ENCODE data around the gene ERCC8.
A peak's percentile ranks its signal among the peaks of the same experiment; 100 is the strongest.

ERCC8 gene

GRCh38 chr5:60944904-60945812 is at the start of gene ERCC8, which contains the start of gene NDUFAF2 (continued):
- peak; percentile 51 for TF ChIP-seq ZBTB11 (tag by site-specific recombination; conservative IDR thresholded peaks at IDR 0.05; ENCODE audit: low read depth)
- no peak for TF ChIP-seq ZNF670 (tag by site-specific recombination; IDR thresholded peaks at IDR 0.05; ENCODE audit: low read depth)
- TF ChIP-seq ZNF785 (tag by site-specific recombination; IDR thresholded peaks at IDR 0.05) = no peak
- TF ChIP-seq PRDM10 (tag by site-specific recombination; IDR thresholded peaks at IDR 0.05) = 0 out of 2 replicates have a peak, but pooled peaks have one; percentile 44
- no peak for TF ChIP-seq ZNF433 (tag by site-specific recombination; IDR thresholded peaks at IDR 0.05; ENCODE audit: low read depth)
- TF ChIP-seq KLF16 (tag by site-specific recombination; IDR thresholded peaks at IDR 0.05) = no peak
- no peak for TF ChIP-seq BCL11A (tag by site-specific recombination; IDR thresholded peaks at IDR 0.05; ENCODE audit: low read depth)
- 0 out of 2 replicates have a peak, but pooled peaks have one; percentile 39 for TF ChIP-seq GLIS2 (tag by site-specific recombination; IDR thresholded peaks at IDR 0.05)
- TF ChIP-seq MYNN (tag by site-specific recombination; IDR thresholded peaks at IDR 0.05; ENCODE audit: borderline replicate concordance) = no peak
- TF ChIP-seq ZBTB8A (tag by site-specific recombination; IDR thresholded peaks at IDR 0.05) = peak; percentile 87
- TF ChIP-seq HOXA7 (CRISPR knock-in tag; IDR thresholded peaks at IDR 0.05; ENCODE audit: borderline replicate concordance) = no peak
- TF ChIP-seq OSR2 (tag by site-specific recombination; IDR thresholded peaks at IDR 0.05) = no peak
- TF ChIP-seq MZF1 (tag by site-specific recombination; IDR thresholded peaks at IDR 0.05; ENCODE audit: borderline replicate concordance) = no peak
- TF ChIP-seq ZXDB (tag by site-specific recombination; IDR thresholded peaks at IDR 0.05) = peak; percentile 71; the same call in 1 of the 2 replicates
- TF ChIP-seq IKZF3 (tag by site-specific recombination; IDR thresholded peaks at IDR 0.05) = no peak
- TF ChIP-seq ZNF280D (tag by site-specific recombination; IDR thresholded peaks at IDR 0.05) = no peak
- TF ChIP-seq ZNF549 (tag by site-specific recombination; IDR thresholded peaks at IDR 0.05) = no peak
- no peak; the same call in 1 of the 2 replicates for TF ChIP-seq ZNF548 (tag by site-specific recombination; IDR thresholded peaks at IDR 0.05)
- no peak; the same call in 1 of the 2 replicates for TF ChIP-seq ZNF600 (tag by site-specific recombination; IDR thresholded peaks at IDR 0.05)
- peak; percentile 71; the same call in 1 of the 2 replicates for TF ChIP-seq ZNF121 (tag by site-specific recombination; IDR thresholded peaks at IDR 0.05)
- peak; percentile 84 for TF ChIP-seq SP3 (tag by site-specific recombination; IDR thresholded peaks at IDR 0.05)
- TF ChIP-seq ZNF629 (tag by site-specific recombination; IDR thresholded peaks at IDR 0.05) = no peak; the same call in 1 of the 2 replicates
- peak; percentile 56; the same call in 1 of the 2 replicates for TF ChIP-seq ZIC2 (tag by site-specific recombination; IDR thresholded peaks at IDR 0.05)
- TF ChIP-seq ZNF707 (tag by site-specific recombination; IDR thresholded peaks at IDR 0.05) = no peak
- no peak for TF ChIP-seq ZNF266 (tag by site-specific recombination; IDR thresholded peaks at IDR 0.05; ENCODE audit: low read depth)
- no peak for TF ChIP-seq ZBTB44 (tag by site-specific recombination; IDR thresholded peaks at IDR 0.05)
